Endothelial cell (in vitro differentiated cells): Measurements from ENCODE around the gene DENND1A. TPM values are rescaled to one million over a fixed set of nuclear protein-coding genes. Genes with fewer than 3 reads are reported as not detected.

ENCODE experiments used
- DNase-seq: peaks from one replicate; pipeline ENCODE4 v3.0.0; 2021; ENCODE audit warnings: low spot score
- H3K27ac Mint-ChIP-seq: one replicate; pipeline ENCODE4 v1.8.0; 2021; ENCODE audit warnings: mixed read lengths, inconsistent platforms; ENCODE audit not compliant: unreplicated experiment
- H3K27me3 Mint-ChIP-seq: one replicate; pipeline ENCODE4 v1.8.0; 2021; ENCODE audit warnings: mild to moderate bottlenecking, moderate library complexity, mixed read lengths, inconsistent platforms; ENCODE audit not compliant: unreplicated experiment
- H3K36me3 Mint-ChIP-seq: one replicate; pipeline ENCODE4 v1.8.0; 2021; ENCODE audit warnings: mild to moderate bottlenecking, low read depth, mixed read lengths, inconsistent platforms; ENCODE audit not compliant: unreplicated experiment
- H3K4me1 Mint-ChIP-seq: one replicate; pipeline ENCODE4 v1.8.0; 2021; ENCODE audit warnings: mild to moderate bottlenecking, mixed read lengths, inconsistent platforms; ENCODE audit not compliant: unreplicated experiment
- H3K4me3 Mint-ChIP-seq: one replicate; pipeline ENCODE4 v1.8.0; 2021; ENCODE audit warnings: mild to moderate bottlenecking, mixed read lengths, inconsistent platforms; ENCODE audit not compliant: unreplicated experiment
- H3K9me3 Mint-ChIP-seq: one replicate; pipeline ENCODE4 v1.8.0; 2021; ENCODE audit warnings: mixed read lengths, inconsistent platforms; ENCODE audit not compliant: unreplicated experiment
- total RNA-seq: library from RNA; stranded (reverse); fragmentation: NEBNext Ultra II Directional; extraction: Animal tissue kit (Norgen Biotek cat#: 25700); gene quantifications from one replicate; pipeline ENCODE4 v1.2.1, GENCODE V29; 2021; ENCODE audit not compliant: unreplicated experiment
- TF ChIP-seq, protein P1 (sequence below): fragments of 200-600 bp; sonication (generic); IDR thresholded peaks from one replicate; pipeline ENCODE4 v1.5.0; 2021; ENCODE audit warnings: antibody characterized with exemption; ENCODE audit not compliant: unreplicated experiment

Gene DENND1A
- total RNA-seq, 1 donor from 2014 or later, result 14.1 TPM

DNA sequence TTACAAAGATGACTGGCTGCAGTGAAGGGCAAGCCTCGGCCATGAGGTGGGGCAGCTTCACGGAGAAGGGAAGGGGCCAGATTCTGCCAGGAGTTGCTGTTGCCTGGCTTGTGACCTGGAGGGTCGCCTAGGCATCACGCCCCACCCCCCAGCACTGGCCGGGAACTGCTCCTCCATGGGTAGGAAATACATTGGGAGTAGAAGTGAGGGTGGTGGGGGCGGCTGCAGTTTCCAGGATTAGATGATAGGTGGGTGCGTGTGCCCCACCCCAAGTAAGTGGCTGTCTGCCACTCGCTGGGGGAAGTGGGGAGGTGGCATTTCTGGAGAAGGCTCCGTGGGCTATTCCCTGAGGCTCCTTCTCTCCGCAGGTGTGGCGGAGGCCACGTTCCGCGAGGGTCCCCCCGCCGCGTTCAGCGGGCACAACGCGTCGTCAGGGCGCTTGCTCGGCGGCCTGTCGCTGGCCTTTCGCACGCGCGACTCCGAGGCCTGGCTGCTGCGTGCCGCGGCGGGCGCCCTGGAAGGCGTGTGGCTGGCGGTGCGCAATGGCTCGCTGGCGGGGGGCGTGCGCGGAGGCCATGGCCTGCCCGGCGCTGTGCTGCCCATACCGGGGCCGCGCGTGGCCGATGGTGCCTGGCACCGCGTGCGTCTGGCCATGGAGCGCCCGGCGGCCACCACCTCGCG is 557.0 kb downstream of the DENND1A start:
- TF ChIP-seq, protein P1, sequence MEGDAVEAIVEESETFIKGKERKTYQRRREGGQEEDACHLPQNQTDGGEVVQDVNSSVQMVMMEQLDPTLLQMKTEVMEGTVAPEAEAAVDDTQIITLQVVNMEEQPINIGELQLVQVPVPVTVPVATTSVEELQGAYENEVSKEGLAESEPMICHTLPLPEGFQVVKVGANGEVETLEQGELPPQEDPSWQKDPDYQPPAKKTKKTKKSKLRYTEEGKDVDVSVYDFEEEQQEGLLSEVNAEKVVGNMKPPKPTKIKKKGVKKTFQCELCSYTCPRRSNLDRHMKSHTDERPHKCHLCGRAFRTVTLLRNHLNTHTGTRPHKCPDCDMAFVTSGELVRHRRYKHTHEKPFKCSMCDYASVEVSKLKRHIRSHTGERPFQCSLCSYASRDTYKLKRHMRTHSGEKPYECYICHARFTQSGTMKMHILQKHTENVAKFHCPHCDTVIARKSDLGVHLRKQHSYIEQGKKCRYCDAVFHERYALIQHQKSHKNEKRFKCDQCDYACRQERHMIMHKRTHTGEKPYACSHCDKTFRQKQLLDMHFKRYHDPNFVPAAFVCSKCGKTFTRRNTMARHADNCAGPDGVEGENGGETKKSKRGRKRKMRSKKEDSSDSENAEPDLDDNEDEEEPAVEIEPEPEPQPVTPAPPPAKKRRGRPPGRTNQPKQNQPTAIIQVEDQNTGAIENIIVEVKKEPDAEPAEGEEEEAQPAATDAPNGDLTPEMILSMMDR, result no peak
- Mint-ChIP-seq H3K4me3 (no peak overlapping the region), H3K27me3 (peaks cover 25% of the 10 kb centered on the region), H3K9me3 (no peaks in the 10 kb centered on the region), H3K27ac (peak overlapping the region; percentile 23), H3K4me1 (peaks cover 8% of the 10 kb centered on the region), H3K36me3 (no peaks in the 10 kb centered on the region)
- no peak for DNase-seq

GRCh38 chr9:123371805-123372590 is 557.9 kb downstream of the DENND1A start:
- DNase-seq, result no peak
- no peak overlapping the region for H3K4me3 Mint-ChIP-seq
- peaks cover 23% of the 10 kb centered on the region for H3K27me3 Mint-ChIP-seq
- TF ChIP-seq, protein P1, result no peak
- no peaks in the 10 kb centered on the region for H3K9me3 Mint-ChIP-seq
- H3K36me3 Mint-ChIP-seq, result no peaks in the 10 kb centered on the region
- peaks cover 8% of the 10 kb centered on the region for H3K4me1 Mint-ChIP-seq
- H3K27ac Mint-ChIP-seq, result peak overlapping the region; percentile 23

DNA sequence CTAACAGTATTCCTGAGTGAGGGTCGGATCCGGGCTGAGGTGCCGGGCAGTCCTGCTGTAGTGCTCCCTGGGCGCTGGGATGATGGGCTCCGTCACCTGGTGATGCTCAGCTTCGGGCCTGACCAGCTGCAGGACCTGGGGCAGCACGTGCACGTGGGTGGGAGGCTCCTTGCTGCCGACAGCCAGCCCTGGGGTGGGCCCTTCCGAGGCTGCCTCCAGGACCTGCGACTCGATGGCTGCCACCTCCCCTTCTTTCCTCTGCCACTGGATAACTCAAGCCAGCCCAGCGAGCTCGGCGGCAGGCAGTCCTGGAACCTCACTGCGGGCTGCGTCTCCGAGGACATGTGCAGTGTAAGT is 558.7 kb downstream of the DENND1A start:
- no peak overlapping the region for H3K27ac Mint-ChIP-seq
- H3K4me1 Mint-ChIP-seq, result peaks cover 8% of the 10 kb centered on the region
- H3K27me3 Mint-ChIP-seq, result peaks cover 22% of the 10 kb centered on the region

DNA sequence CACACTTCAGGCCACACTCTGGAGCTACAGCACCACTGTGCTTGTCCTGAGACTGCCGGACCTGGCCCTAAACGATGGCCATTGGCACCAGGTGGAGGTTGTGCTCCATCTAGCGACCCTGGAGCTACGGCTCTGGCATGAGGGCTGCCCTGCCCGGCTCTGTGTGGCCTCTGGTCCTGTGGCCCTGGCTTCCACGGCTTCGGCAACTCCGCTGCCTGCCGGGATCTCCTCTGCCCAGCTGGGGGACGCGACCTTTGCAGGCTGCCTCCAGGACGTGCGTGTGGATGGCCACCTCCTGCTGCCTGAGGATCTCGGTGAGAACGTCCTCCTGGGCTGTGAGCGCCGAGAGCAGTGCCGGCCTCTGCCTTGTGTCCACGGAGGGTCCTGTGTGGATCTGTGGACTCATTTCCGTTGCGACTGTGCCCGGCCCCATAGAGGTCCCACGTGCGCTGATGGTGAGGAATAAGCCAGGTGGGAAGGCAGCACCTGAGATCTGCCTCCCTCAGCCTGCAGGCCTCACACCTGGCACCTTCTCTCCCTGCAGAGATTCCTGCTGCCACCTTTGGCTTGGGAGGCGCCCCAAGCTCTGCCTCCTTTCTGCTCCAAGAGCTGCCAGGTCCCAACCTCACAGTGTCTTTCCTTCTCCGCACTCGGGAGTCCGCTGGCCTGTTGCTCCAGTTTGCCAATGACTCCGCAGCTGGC is 559.2 kb downstream of the DENND1A start:
- H3K36me3 Mint-ChIP-seq, result no peaks in the 10 kb centered on the region
- no peak for DNase-seq
- H3K27me3 Mint-ChIP-seq, result peaks cover 22% of the 10 kb centered on the region
- H3K4me1 Mint-ChIP-seq, result peaks cover 8% of the 10 kb centered on the region
- no peaks in the 10 kb centered on the region for H3K9me3 Mint-ChIP-seq
- TF ChIP-seq, protein P1, result no peak
- H3K27ac Mint-ChIP-seq, result no peak overlapping the region
- H3K4me3 Mint-ChIP-seq, result no peak overlapping the region

More for the DNA sequence above, 558.7 kb downstream of the DENND1A start:
- H3K9me3 Mint-ChIP-seq, result no peaks in the 10 kb centered on the region
- TF ChIP-seq, protein P1, result no peak
- DNase-seq, result no peak
- no peaks in the 10 kb centered on the region for H3K36me3 Mint-ChIP-seq
- no peak overlapping the region for H3K4me3 Mint-ChIP-seq
